ENCODE results near the gene STK11.

- TF ChIP-seq CTCF (IDR thresholded peaks at IDR 0.05), result no peak
- TF ChIP-seq POLR2A (IDR thresholded peaks at IDR 0.05), result no peak
Observed at GRCh38 chr19:1214299-1214861, 8.8 kb downstream of the STK11 start.

Measured in thyroid gland (tissue), 4 donors.